Right ventricle myocardium inferior (tissue), 1 donor: ENCODE data around the gene NGDN. TPM values are rescaled to one million over a fixed set of nuclear protein-coding genes. Genes with fewer than 3 reads are reported as not detected.

Experiments
- ATAC-seq: fragments of 200-7000 bp; cut with Tn5 transposase; one replicate; pipeline ENCODE4 v1.9.1; 2020; ENCODE audit warnings: mild to moderate bottlenecking, moderate library complexity
- DNase-seq: peaks from one replicate; pipeline ENCODE4 v3.0.0; 2021; ENCODE audit errors: missing footprints
- intact Hi-C: fragments of 100-400 bp; cut with DNase I; formaldehyde crosslinking; loops from one replicate; pipeline ENCODE4 v1.11.0; 2022
- total RNA-seq: library from RNA; stranded (reverse); fragmentation: NEBNext Ultra II Directional; extraction: Animal tissue kit (Norgen Biotek cat#: 25700); gene quantifications from one replicate; pipeline ENCODE4 v1.2.1, GENCODE V29; 2021
- donor health status: DM: no; HTN: yes; CAD: no; lungs with severe emphysema.

NGDN gene
- total RNA-seq, 1 donor from 2014 or later = 19.8 TPM

- DNase-seq = no peak
- no peak for ATAC-seq
- intact Hi-C loops = no loop called here
These were observed 11.7 kb upstream of the NGDN start for GRCh38 chr14:23457587-23458445.

GRCh38 chr14:23460960-23461359 lies 8.5 kb upstream of the NGDN start:
- ATAC-seq = no peak
- no peak for DNase-seq
- intact Hi-C loops = no loop called here

GRCh38 chr14:23464700-23465099 lies 4.8 kb upstream of the NGDN start:
- DNase-seq (no peak), ATAC-seq (no peak)
- intact Hi-C loops = loop anchor here (5.0 kb wide), 2 partner anchors 142 to 162 kb away; partner anchors contain the start of genes PABPN1 and PPP1R3E

- DNase-seq (no peak), ATAC-seq (no peak)
- intact Hi-C loops = loop anchor here (5.0 kb wide), 2 partner anchors 143 to 163 kb away; partner anchors contain the start of genes PABPN1 and PPP1R3E
These were observed 4.2 kb upstream of the NGDN start for GRCh38 chr14:23465261-23465660.

GRCh38 chr14:23468704-23469126 lies 788 bp upstream of the NGDN start:
- peak; percentile 26 for ATAC-seq
- no peak for DNase-seq
- intact Hi-C loops = loop anchor here (5.0 kb wide), 2 partner anchors 146 to 166 kb away; partner anchors contain the start of genes PABPN1 and PPP1R3E

- ATAC-seq (no peak), DNase-seq (no peak)
- intact Hi-C loops = loop anchor here (5.0 kb wide), 2 partner anchors 148 to 168 kb away; partner anchors contain the start of genes PABPN1 and PPP1R3E
These were observed 452 bp downstream of the NGDN start for GRCh38 chr14:23469906-23470403.

- no peak for ATAC-seq
- intact Hi-C loops = no loop called here
These were observed 1.4 kb downstream of the NGDN start for GRCh38 chr14:23470947-23471346.

GRCh38 chr14:23478109-23478759 lies 8.7 kb downstream of the NGDN start:
- intact Hi-C loops = loop anchor here (2.0 kb wide), 1 partner anchor 85 kb away; no protein-coding TSS in a partner anchor
- DNase-seq (no peak), ATAC-seq (no peak)

More at GRCh38 chr14:23470947-23471346, 1.4 kb downstream of the NGDN start:
- DNase-seq = no peak

- ATAC-seq (no peak), DNase-seq (no peak)
- intact Hi-C loops = no loop called here
These were observed 12.0 kb downstream of the NGDN start for GRCh38 chr14:23481362-23481970.

GRCh38 chr14:23481979-23482822 lies 12.7 kb downstream of the NGDN start:
- ATAC-seq (no peak), DNase-seq (no peak)
- intact Hi-C loops = no loop called here

- no peak for DNase-seq
- intact Hi-C loops = no loop called here
- no peak for ATAC-seq
These were observed 13.3 kb downstream of the NGDN start for GRCh38 chr14:23482823-23483148.

- ATAC-seq = no peak
- no peak for DNase-seq
- intact Hi-C loops = no loop called here
These were observed 13.8 kb downstream of the NGDN start for GRCh38 chr14:23483236-23483854.

GRCh38 chr14:23485326-23485725 lies 15.8 kb downstream of the NGDN start:
- ATAC-seq = no peak
- DNase-seq = no peak
- intact Hi-C loops = no loop called here

GRCh38 chr14:23486036-23486435 lies 16.5 kb downstream of the NGDN start:
- intact Hi-C loops = no loop called here
- DNase-seq = no peak
- no peak for ATAC-seq

GRCh38 chr14:23487216-23487615 lies 17.7 kb downstream of the NGDN start:
- intact Hi-C loops = no loop called here
- ATAC-seq (no peak), DNase-seq (no peak)

- ATAC-seq = no peak
- intact Hi-C loops = no loop called here
- DNase-seq = no peak
These were observed 23.2 kb downstream of the NGDN start for GRCh38 chr14:23492618-23493272.

- no peak for ATAC-seq
- no peak for DNase-seq
- intact Hi-C loops = no loop called here
These were observed 24.7 kb downstream of the NGDN start for GRCh38 chr14:23494223-23494622.

- ATAC-seq (no peak), DNase-seq (no peak)
- intact Hi-C loops = no loop called here
These were observed 42.7 kb downstream of the NGDN start for GRCh38 chr14:23512156-23512555.
